ENCODE measurements around the gene ENDOV.
"Not testable (repeated sequence)": the region's sequence is repeated elsewhere in the genome, so short reads cannot be mapped to it uniquely, and the experiment has no call there.

ENDOV gene

DNA sequence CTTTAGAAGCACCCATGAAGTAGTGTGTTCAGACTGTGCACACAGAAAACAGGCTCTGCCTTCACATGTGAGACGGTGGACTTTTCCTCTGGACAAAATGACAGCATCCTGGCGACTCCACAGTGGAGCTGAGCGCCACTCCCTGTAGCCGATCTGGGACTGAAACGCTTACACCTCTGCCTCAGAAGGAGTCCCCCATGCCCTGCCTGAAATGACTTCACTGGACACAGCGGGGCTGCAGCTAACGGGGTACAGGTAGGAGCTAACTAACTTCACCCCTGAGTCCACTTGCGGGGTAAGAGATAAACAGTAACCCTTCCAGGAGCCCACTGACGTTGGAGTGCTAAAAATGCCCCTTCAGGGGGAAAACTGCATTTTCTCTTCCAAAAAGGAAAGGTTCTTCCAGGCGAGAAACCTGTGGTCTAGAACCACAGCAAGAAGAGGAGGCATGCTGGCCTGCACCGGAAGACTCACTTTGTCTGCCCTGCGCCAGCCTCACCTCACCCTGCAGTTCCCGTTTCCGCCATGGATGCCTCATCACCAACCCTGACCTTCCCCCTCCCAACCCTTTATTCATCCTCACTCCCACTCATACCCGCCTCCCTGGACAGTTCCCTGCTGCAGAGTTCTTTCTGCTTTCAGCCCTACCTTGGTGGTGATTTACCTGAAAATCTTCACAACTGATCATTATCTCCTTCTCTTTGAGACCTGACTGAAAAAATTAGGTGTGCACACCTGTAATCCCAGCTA, 19.4 kb upstream of the ENDOV start:
- no peak for DNase-seq (ENCODE audit: low read depth)
- TF ChIP-seq CTCF (conservative IDR thresholded peaks at IDR 0.05; ENCODE audit: low read length), result no peak
- H3K4me3 ChIP-seq (ENCODE audit: low read length), result no peak overlapping the region

- no peak for DNase-seq (ENCODE audit: low read depth)
- no peak overlapping the region for H3K4me3 ChIP-seq (ENCODE audit: low read length)
- no peak for TF ChIP-seq CTCF (conservative IDR thresholded peaks at IDR 0.05; ENCODE audit: low read length)
Observed at GRCh38 chr17:80396157-80397033, 18.6 kb upstream of the ENDOV start.

- TF ChIP-seq CTCF (conservative IDR thresholded peaks at IDR 0.05; ENCODE audit: low read length), result no peak
- H3K4me3 ChIP-seq (ENCODE audit: low read length), result no peak overlapping the region
- DNase-seq (ENCODE audit: low read depth), result no peak
Observed at GRCh38 chr17:80397034-80397387, 18.0 kb upstream of the ENDOV start.

GRCh38 chr17:80397686-80398085, 17.3 kb upstream of the ENDOV start:
- no peak overlapping the region for H3K4me3 ChIP-seq (ENCODE audit: low read length)
- no peak for TF ChIP-seq CTCF (conservative IDR thresholded peaks at IDR 0.05; ENCODE audit: low read length)
- DNase-seq (ENCODE audit: low read depth), result no peak

GRCh38 chr17:80401086-80401485, 13.9 kb upstream of the ENDOV start:
- not testable (repeated sequence) for DNase-seq (ENCODE audit: low read depth); H3K4me3 ChIP-seq (ENCODE audit: low read length)

GRCh38 chr17:80402102-80402501, 12.9 kb upstream of the ENDOV start:
- H3K4me3 ChIP-seq (ENCODE audit: low read length); DNase-seq (ENCODE audit: low read depth): not testable (repeated sequence)

DNA sequence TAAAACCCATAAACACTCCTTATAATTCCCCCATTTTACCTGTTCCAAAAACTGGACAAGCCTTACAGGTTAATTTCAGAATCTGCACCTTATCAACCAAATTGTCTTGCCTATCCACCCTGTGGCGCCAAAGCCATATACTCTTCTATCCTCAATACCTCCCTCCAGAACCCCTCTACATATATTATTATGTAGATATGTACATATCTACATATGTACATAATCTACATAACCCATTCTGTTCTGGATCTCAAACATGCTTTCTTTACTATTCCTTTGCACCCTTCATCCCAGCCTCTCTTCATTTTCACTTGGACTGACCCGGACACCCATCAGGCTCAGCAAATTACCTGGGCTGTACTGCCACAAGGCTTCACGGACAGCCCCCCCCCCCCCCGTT, 12.0 kb upstream of the ENDOV start:
- TF ChIP-seq CTCF (conservative IDR thresholded peaks at IDR 0.05; ENCODE audit: low read length), result no peak
- DNase-seq (ENCODE audit: low read depth), result no peak
- H3K4me3 ChIP-seq (ENCODE audit: low read length), result no peak overlapping the region

DNA sequence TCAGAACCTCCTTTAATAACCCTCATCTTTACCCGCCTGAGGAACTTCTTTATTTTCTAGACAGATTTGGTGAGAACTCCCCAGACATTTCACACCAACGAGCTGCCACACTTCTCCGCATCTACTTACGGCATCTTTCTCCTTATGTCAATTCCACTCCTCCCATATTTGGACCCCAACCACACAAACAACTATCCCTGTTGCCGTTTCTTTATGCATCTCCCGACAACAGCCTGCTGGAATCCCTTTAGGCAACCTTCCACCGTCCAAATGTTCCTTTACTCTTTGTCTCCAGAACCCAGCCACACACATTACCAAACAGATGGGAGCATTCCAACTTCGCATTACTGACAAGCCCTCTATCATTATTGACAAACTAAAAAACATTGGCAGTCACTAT, 8.8 kb upstream of the ENDOV start:
- no peak overlapping the region for H3K4me3 ChIP-seq (ENCODE audit: low read length)

DNA sequence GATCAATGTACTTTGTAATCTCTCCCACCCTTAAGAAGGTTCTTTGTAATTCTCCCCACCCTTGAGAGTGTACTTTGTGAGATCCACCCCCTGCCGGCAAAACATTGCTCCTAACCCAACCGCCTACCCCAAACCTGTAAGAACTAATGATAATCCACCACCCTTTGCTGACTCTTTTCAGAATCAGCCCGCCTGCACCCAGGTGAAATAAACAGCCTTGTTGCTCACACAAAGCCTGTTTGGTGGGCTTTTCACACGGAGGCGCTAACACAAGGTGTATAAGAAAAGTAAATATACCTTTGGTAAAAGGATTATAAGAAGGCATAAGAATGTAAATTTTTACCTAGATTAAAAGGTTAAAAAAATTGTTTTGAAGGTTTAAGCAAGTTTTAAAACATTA, 7.0 kb upstream of the ENDOV start:
- H3K4me3 ChIP-seq (ENCODE audit: low read length); DNase-seq (ENCODE audit: low read depth): not testable (repeated sequence)

More for the DNA sequence above, 8.8 kb upstream of the ENDOV start:
- TF ChIP-seq CTCF (conservative IDR thresholded peaks at IDR 0.05; ENCODE audit: low read length), result no peak
- no peak for DNase-seq (ENCODE audit: low read depth)

Data from AG10803 (cell line).